ENCODE data around the gene TTLL3.
"Not testable (repeated sequence)": the region's sequence is repeated elsewhere in the genome, so short reads cannot be mapped to it uniquely, and the experiment has no call there.

TTLL3 gene

GRCh38 chr3:9864200-9864927 is 54.3 kb downstream of the TTLL3 start:
- in situ Hi-C loops (cut with HindIII; ENCODE audit: low sequenced_read_pairs): no loop called here
- TF ChIP-seq CTCF (IDR thresholded peaks at IDR 0.05; ENCODE audit: low read depth, low read length, missing control alignments): no peak
- DNase-seq (ENCODE audit: low read depth): peak; percentile 92
- H3K4me3 ChIP-seq (ENCODE audit: low read depth, low read length): no peak overlapping the region

- H3K4me3 ChIP-seq (ENCODE audit: low read depth, low read length); in situ Hi-C loops (cut with HindIII; ENCODE audit: low sequenced_read_pairs); DNase-seq (ENCODE audit: low read depth): not testable (repeated sequence)
These were observed 55.1 kb downstream of the TTLL3 start for GRCh38 chr3:9865125-9865637.

GRCh38 chr3:9866639-9867038 is 56.6 kb downstream of the TTLL3 start:
- in situ Hi-C loops (cut with HindIII; ENCODE audit: low sequenced_read_pairs): no loop called here
- TF ChIP-seq CTCF (IDR thresholded peaks at IDR 0.05; ENCODE audit: low read depth, low read length, missing control alignments): no peak
- H3K4me3 ChIP-seq (ENCODE audit: low read depth, low read length): no peak overlapping the region
- DNase-seq (ENCODE audit: low read depth): no peak

- TF ChIP-seq CTCF (IDR thresholded peaks at IDR 0.05; ENCODE audit: low read depth, low read length, missing control alignments): no peak
- H3K4me3 ChIP-seq (ENCODE audit: low read depth, low read length): no peak overlapping the region
- no peak for DNase-seq (ENCODE audit: low read depth)
- in situ Hi-C loops (cut with HindIII; ENCODE audit: low sequenced_read_pairs): no loop called here
These were observed 57.0 kb downstream of the TTLL3 start for GRCh38 chr3:9867106-9867505.

- no peak overlapping the region for H3K4me3 ChIP-seq (ENCODE audit: low read depth, low read length)
- no peak for TF ChIP-seq CTCF (IDR thresholded peaks at IDR 0.05; ENCODE audit: low read depth, low read length, missing control alignments)
- no peak for DNase-seq (ENCODE audit: low read depth)
- in situ Hi-C loops (cut with HindIII; ENCODE audit: low sequenced_read_pairs): no loop called here
These were observed 59.9 kb downstream of the TTLL3 start for GRCh38 chr3:9869955-9870354.

- DNase-seq (ENCODE audit: low read depth): no peak
- no peak for TF ChIP-seq CTCF (IDR thresholded peaks at IDR 0.05; ENCODE audit: low read depth, low read length, missing control alignments)
- no peak overlapping the region for H3K4me3 ChIP-seq (ENCODE audit: low read depth, low read length)
- in situ Hi-C loops (cut with HindIII; ENCODE audit: low sequenced_read_pairs): no loop called here
These were observed 60.9 kb downstream of the TTLL3 start for GRCh38 chr3:9870978-9871377.

- DNase-seq (ENCODE audit: low read depth); H3K4me3 ChIP-seq (ENCODE audit: low read depth, low read length); in situ Hi-C loops (cut with HindIII; ENCODE audit: low sequenced_read_pairs): not testable (repeated sequence)
These were observed 62.0 kb downstream of the TTLL3 start for GRCh38 chr3:9872067-9872466.

All from astrocyte of the cerebellum (primary cell).